ENCODE measurements around the gene S100PBP.
"Not testable (repeated sequence)": the region's sequence is repeated elsewhere in the genome, so short reads cannot be mapped to it uniquely, and the experiment has no call there.

S100PBP gene

DNA sequence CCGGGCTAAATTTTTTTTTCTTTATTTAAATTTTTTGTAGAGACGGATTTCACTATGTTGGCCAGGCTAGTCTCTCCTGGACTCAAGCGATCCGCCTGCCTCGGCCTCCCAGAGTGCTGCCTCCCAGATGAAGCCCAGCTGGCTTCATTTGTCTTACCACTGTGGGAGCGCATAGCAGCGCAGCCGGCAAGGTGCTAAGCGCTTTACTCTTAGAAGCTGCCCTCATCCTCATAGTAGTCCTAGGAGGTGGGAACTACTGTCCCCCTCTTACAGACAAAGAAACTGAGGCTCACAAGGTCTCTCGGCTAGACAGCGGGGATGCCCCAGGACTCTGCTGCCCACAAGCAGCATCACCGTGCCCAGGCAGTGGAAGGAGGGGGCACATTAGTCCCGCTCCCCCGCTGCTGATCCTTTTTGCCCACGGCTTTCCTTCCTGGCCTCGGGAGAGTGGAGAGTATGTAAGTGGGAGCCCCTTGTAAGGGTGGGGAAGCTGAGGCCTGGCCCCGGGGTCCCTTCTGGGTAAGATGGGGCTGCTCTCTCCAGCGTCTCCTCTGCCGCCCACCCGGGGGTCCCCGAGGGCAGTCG lies 83.0 kb downstream of the S100PBP start:
- no peak for DNase-seq (ENCODE audit: low read depth, low spot score)

DNA sequence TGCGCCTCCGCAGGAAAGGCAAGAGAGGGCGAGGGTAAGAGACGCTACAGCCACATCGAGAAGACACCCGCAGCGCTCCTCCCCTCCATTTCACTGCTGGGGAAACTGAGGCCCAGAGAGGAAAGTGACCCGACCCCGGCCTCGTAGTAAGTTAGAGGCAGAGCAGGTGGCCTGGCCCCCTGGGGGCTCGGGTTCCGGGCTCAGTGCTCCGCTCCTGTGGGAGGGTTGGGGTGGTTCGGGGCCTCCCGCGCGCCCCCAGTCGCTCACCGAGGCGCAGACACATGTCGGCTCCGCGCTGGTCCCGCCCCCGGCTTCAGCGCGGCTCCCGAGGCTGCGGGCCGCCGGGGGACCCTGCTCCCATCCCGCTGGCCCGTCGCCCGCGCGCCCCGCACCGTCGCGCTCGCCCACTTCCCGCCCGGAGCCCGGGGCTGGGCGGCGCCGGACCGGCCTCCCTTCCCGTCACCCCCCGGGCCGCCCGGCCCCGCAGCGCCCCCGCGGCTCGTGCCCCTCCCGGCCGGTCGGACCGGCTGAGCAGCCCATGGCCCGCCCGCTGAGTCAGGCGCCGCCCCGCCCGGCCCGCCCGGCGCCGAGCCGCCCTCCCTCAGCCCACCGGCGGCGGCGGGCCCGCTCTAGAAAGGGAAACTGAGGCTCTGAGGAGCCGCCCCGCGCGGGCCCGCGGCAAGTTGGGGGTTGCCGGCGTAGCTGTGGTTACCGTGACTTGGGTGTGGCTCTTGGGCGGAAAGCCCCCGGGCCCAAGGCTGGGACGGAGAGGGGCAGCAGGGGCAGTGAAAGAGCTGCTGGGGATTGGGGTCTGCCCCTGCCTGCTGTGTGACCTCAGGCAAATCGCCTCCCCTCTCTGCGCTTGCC lies 83.7 kb downstream of the S100PBP start, which contains the start of gene TMEM54:
TSS of gene TMEM54 (minus strand) at position 434 of the 867 bp plus-strand sequence. CDS start at position 283, 151 bp downstream.
- no peak for DNase-seq (ENCODE audit: low read depth, low spot score)

DNA sequence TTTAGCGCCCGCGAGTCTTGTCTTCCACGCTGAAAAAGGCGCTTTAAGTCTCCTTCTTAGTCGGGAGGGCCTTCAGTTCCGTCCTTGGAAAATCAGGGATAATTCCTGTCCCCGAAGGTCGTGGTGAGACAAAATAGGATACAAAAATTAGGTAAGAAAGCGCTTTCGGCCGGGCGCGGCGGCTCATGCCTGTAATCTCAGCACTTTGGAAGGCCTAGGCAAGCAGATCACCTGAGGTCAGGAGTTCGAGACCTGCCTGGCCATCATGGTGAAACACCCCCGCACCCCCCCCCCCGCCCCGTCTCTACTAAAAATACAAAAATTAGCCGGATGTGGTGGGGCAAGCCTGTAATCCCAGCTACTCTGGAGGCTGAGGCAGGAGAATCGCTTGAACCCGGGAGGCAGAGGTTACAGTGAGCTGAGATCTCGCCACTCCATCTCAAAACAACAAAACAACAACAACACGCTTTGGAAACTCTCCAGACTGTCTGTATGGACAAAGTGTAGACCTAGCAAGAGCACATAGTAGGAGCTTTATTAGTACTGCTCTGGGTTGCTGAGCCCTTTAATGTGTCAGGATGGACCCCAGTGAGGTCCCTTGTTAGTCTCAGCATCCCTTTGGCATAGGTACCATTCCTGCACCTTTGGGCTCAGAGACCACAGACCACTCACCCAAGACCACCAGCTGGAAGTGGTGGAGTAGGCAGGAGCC lies 84.5 kb downstream of the S100PBP start:
- no peak for DNase-seq (ENCODE audit: low read depth, low spot score)

DNA sequence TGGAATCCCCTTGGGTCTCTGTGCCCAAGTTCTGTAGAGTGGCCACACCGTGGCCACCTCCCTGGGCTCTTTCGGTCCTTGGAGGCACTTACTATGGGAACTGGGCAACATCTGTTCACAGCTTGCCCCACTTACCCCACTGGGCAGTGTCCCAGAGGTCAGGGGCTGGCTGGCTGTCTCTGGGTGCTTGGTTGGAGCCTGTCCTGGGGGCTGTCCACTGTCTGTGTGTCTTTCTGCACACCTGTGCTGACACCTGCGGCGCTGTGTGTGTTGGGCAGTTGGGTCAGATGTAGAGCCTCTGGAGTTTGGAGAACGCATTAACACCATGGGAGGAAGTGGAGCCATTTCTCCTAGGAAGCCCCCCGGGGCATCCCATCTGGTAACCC lies 85.1 kb downstream of the S100PBP start:
- no peak for DNase-seq (ENCODE audit: low read depth, low spot score)

DNA sequence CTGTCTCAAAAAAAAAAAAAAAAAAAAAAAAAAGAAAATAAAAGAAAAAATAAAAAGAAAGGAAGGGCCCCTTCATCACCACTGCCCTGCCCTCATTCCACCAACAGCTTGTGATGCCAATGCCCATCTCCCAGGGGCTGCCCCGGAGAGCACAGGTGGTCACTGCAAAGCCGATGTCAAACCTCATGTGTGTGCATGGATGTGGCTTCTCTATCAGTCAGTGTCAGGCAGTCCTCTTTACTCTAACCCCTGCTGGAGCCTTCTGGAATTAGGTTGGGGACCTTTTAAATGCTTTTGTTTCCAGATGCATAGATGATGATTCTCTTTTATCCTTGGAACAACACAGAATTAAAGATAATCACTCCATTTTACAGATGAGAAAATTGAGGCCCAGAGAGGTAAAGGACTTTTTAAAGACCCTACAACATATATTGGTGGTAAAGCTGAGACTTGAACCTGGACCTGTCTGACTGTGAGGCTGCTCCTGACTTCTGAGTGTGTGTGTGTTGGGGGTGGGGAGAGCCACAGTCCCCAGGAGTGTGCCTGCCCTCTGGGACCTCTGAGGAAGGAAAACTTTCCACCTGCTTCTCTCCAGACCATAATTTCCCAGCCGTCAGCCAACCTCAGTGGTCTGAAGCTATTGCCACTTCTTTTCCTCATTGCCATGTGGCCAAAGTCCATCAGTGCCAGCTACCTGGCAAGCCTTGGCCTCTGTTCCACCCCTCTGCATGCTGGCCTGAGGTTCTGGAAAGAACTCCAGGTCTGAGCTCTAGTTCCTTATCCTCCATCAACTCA lies 86.7 kb downstream of the S100PBP start:
- no peak for DNase-seq (ENCODE audit: low read depth, low spot score)

DNA sequence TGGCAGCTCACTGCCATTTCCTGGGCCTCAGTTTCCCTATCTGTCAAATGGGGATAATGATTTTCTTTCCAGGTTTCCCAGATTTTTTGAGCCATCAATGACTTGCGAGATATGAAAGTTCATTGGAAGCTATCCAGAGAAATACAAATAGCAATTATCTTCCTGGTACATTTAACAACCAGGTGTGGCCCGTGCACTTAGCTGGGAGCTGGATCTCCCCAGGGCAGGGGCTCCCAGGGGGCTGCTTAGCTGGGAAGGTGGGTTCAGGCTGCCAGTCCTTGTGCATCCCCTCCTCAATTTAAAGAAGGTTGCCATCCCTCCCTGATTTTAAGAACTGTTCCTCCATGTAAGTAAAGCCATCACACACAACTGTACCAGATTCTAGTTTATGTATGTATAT lies 87.3 kb downstream of the S100PBP start:
- DNase-seq (ENCODE audit: low read depth, low spot score) = no peak

DNA sequence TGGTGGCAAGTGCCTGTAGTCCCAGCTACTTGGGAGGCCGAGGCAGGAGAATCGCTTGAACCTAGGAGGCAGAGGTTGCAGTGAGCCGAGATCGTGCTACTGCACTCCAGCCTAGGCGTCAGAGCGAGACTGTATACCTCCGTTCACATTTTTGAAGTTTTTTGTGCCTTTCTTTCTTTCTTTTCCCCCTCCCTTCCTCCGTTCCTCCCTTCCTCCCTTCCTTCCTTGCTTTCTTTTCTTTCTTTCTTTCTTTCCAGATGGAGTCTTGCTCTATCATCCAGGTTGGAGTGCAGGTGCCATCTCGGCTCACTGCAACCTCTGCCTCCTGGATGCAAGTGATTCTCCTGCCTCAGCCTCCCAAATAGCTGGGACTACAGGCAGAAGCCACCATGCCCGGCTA lies 88.1 kb downstream of the S100PBP start:
- DNase-seq (ENCODE audit: low read depth, low spot score) = not testable (repeated sequence)

DNA sequence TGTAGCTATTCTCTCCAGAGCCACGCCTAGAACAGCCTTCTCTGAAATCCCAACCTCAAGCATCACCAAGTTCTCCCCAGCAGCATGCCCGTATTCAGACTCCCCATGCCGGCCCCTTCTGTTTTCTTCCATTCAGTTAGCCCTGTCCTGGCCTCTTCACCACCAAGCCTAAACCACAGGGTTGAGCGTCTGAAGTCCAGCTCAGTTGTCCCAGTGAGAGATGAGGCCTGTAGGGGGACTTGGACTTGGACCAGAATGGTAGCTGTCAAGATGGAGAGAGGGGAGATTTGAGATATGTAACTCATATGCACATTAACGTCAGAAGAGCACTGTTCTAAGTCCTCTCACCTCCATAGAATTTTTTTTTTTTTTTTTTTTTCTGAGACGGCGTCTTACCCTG lies 89.2 kb downstream of the S100PBP start:
- no peak for DNase-seq (ENCODE audit: low read depth, low spot score)

DNA sequence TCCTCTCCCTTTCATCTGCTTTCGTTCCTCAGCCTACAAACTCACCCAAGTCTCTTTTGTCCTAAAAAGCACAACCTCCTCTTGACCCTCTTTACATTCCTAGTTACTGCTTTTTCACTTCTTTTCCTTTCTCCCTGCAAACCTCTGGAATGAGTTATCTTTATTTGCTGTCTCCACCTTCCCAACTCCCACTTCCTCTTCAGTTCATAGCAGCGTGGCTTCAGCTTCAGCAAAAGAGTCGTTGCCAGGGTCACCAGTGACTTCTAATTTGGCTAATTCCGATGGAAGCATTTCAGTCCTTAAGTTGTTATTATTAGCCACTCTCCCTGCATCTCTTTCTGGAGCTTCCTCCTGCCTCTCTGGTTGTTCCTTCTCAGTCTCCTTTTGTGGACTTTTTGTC lies 90.0 kb downstream of the S100PBP start:
- no peak for DNase-seq (ENCODE audit: low read depth, low spot score)

Measured in smooth muscle cell of the brain vasculature (primary cell).